ENCODE data around the gene SLC36A4.

GRCh38 chr11:93212094-93212493, 14.3 kb upstream of the SLC36A4 start:
- TF ChIP-seq POLR2A (IDR thresholded peaks at IDR 0.05) (no peak), CTCF (IDR thresholded peaks at IDR 0.05) (no peak)

Data from lower leg skin (tissue), 3 donors.